A673 (cell line): ENCODE results near the gene VENTX.

Experiments
- CTCF ChIP-seq: fragments of 300-800, 200-600 bp; sonication (generic); conservative IDR thresholded peaks from 2 replicates; pipeline ENCODE4 v1.5.1; 2017; ENCODE audit warnings: low read depth, mild to moderate bottlenecking, antibody characterized with exemption, low read length, moderate library complexity, mixed read lengths
- EZH2 ChIP-seq: fragments of 200-600 bp; sonication (generic); IDR thresholded peaks from 2 replicates; pipeline ENCODE4 v1.6.1; 2017; ENCODE audit warnings: borderline replicate concordance, low read depth, mild to moderate bottlenecking, mixed read lengths, antibody characterized with exemption, low read length; ENCODE audit not compliant: poor library complexity, severe bottlenecking

- TF ChIP-seq EZH2 (no peak), CTCF (no peak)
These were observed 17.7 kb downstream of the VENTX start for GRCh38 chr10:133255323-133255722.
